Fibroblast of lung (primary cell): Measurements from ENCODE around the gene PLEKHS1. TPM values are rescaled to one million over a fixed set of nuclear protein-coding genes. Genes with fewer than 3 reads are reported as not detected.

Experiments
- DNase-seq, 2 donors: peaks; one replicate each; pipeline versions ENCODE4 v3.0.0 to v3.0.0-alpha.2; 2010; ENCODE audit warnings: low read depth in 2 of 2
- H2AFZ ChIP-seq: 2 replicates; pipeline ENCODE4 v1.5.1; 2012; ENCODE audit warnings: low read length, control low read depth, inconsistent platforms
- H3K27ac ChIP-seq: 2 replicates; pipeline ENCODE4 v1.5.1; 2011; ENCODE audit warnings: low read length, control low read depth; ENCODE audit not compliant: insufficient read depth
- H3K27me3 ChIP-seq: 2 replicates; pipeline ENCODE4 v1.5.1; 2011; ENCODE audit warnings: mild to moderate bottlenecking, low read length; ENCODE audit not compliant: control insufficient read depth, insufficient read depth
- H3K36me3 ChIP-seq: 2 replicates; pipeline ENCODE4 v1.5.1; 2011; ENCODE audit warnings: low read length; ENCODE audit not compliant: control insufficient read depth, insufficient read depth
- H3K4me1 ChIP-seq: 2 replicates; pipeline ENCODE4 v1.5.1; 2011; ENCODE audit warnings: low read length; ENCODE audit not compliant: control insufficient read depth, insufficient read depth; ENCODE audit errors: extremely low read depth
- H3K4me2 ChIP-seq: 2 replicates; pipeline ENCODE4 v1.5.1; 2011; ENCODE audit warnings: low read length, control low read depth; ENCODE audit not compliant: insufficient read depth; ENCODE audit errors: extremely low read depth
- H3K4me3 ChIP-seq, 4 experiments: fragments of 200-600 bp in 1 of 4; sonication (generic) in 1 of 4; replicated peaks in 1 of 4; 2 replicates each; pipeline ENCODE4 v1.5.1; 2011 to 2016; ENCODE audit warnings: low read length in 4 of 4, low read depth in 3 of 4, mild to moderate bottlenecking in 3 of 4, control low read depth in 2 of 4, inconsistent platforms in 1 of 4, mixed read lengths in 1 of 4; ENCODE audit not compliant: insufficient read depth in 1 of 4; ENCODE audit errors: control extremely low read depth in 1 of 4
- H3K79me2 ChIP-seq: 2 replicates; pipeline ENCODE4 v1.5.1; 2012; ENCODE audit warnings: mild to moderate bottlenecking, low read length, inconsistent platforms; ENCODE audit not compliant: control insufficient read depth, insufficient read depth
- H3K9ac ChIP-seq: 2 replicates; pipeline ENCODE4 v1.5.1; 2011; ENCODE audit warnings: mild to moderate bottlenecking, low read length, control low read depth; ENCODE audit not compliant: insufficient read depth
- H3K9me3 ChIP-seq: 2 replicates; pipeline ENCODE4 v1.5.1; 2012; ENCODE audit warnings: low read depth, low read length; ENCODE audit not compliant: control insufficient read depth, insufficient read depth
- H4K20me1 ChIP-seq: 2 replicates; pipeline ENCODE4 v1.5.1; 2011; ENCODE audit warnings: low read length; ENCODE audit not compliant: control insufficient read depth, insufficient read depth; ENCODE audit errors: extremely low read depth
- CTCF ChIP-seq, 2 donors: IDR thresholded peaks in 1 of 2; conservative IDR thresholded peaks in 1 of 2; 1 replicate in 1 of 2; 2 replicates in 1 of 2; pipeline ENCODE4 v1.5.1; 2011 to 2012; ENCODE audit warnings: low read length in 2 of 2, control low read depth in 1 of 2, inconsistent platforms in 1 of 2, low read depth in 1 of 2, mild to moderate bottlenecking in 1 of 2
- EZH2 ChIP-seq: IDR thresholded peaks from 2 replicates; pipeline ENCODE4 v1.5.1; 2012; ENCODE audit warnings: low read length, control low read depth, mild to moderate bottlenecking; ENCODE audit errors: missing control alignments
- polyA plus RNA-seq, 2 donors: library from polyadenylated mRNA; depleted of rRNA in 1 of 2; stranded (reverse) in 1 of 2; unstranded in 1 of 2; fragments of >200 nt; gene quantifications; 2 replicates each; pipeline ENCODE4 v1.2.1, GENCODE V29; 2011 to 2012; ENCODE audit warnings: missing spikeins in 1 of 2
- total RNA-seq: library from RNA; depleted of rRNA; stranded (reverse); fragments of >200 nt; gene quantifications from 2 replicates; pipeline ENCODE4 v1.2.1, GENCODE V29; 2014

The PLEKHS1 gene
- total and polyA plus RNA-seq, 2 donors (not counting 1 experiment from before 2014, with no cell fraction given), result not detected

- no peaks in the 10 kb centered on the region for H3K4me1 ChIP-seq
- no peak overlapping the region for H3K4me3 ChIP-seq
- no peak overlapping the region for H3K9ac ChIP-seq
- H4K20me1 ChIP-seq, result no peaks in the 10 kb centered on the region
- no peak overlapping the region for H3K4me2 ChIP-seq
- H3K27me3 ChIP-seq, result no peaks in the 10 kb centered on the region
- no peaks in the 10 kb centered on the region for H3K9me3 ChIP-seq
- H3K36me3 ChIP-seq, result no peaks in the 10 kb centered on the region
- DNase-seq, result no peak
- no peak overlapping the region for H3K27ac ChIP-seq
- no peak for TF ChIP-seq CTCF (conservative IDR thresholded peaks at IDR 0.05 in 1 of 2, IDR thresholded peaks at IDR 0.05 in 1 of 2; ENCODE audit: low read depth in 1 of 2, low read length in 2 of 2)
- no peak for TF ChIP-seq EZH2
- H2AFZ ChIP-seq, result no peak overlapping the region
- no peaks in the 10 kb centered on the region for H3K79me2 ChIP-seq
These were observed 24.3 kb downstream of the PLEKHS1 start for GRCh38 chr10:113775686-113776294.

GRCh38 chr10:113776553-113776952, 25.1 kb downstream of the PLEKHS1 start:
- Histone ChIP-seq H3K4me1 (no peaks in the 10 kb centered on the region), H3K9me3 (no peaks in the 10 kb centered on the region), H3K4me3 (no peak overlapping the region), H3K27ac (no peak overlapping the region), H4K20me1 (no peaks in the 10 kb centered on the region), H2AFZ (no peak overlapping the region), H3K4me2 (no peak overlapping the region), H3K27me3 (no peaks in the 10 kb centered on the region), H3K9ac (no peak overlapping the region), H3K79me2 (no peaks in the 10 kb centered on the region), H3K36me3 (no peaks in the 10 kb centered on the region)
- no peak for DNase-seq
- TF ChIP-seq CTCF (conservative IDR thresholded peaks at IDR 0.05 in 1 of 2, IDR thresholded peaks at IDR 0.05 in 1 of 2; ENCODE audit: low read depth in 1 of 2, low read length in 2 of 2) (no peak), EZH2 (no peak)

- H3K4me2 ChIP-seq, result no peak overlapping the region
- no peaks in the 10 kb centered on the region for H4K20me1 ChIP-seq
- H3K79me2 ChIP-seq, result no peaks in the 10 kb centered on the region
- no peak overlapping the region for H3K27ac ChIP-seq
- no peaks in the 10 kb centered on the region for H3K9me3 ChIP-seq
- H3K36me3 ChIP-seq, result no peaks in the 10 kb centered on the region
- H3K9ac ChIP-seq, result no peak overlapping the region
- no peak for DNase-seq
- no peaks in the 10 kb centered on the region for H3K27me3 ChIP-seq
- TF ChIP-seq EZH2 (no peak), CTCF (conservative IDR thresholded peaks at IDR 0.05 in 1 of 2, IDR thresholded peaks at IDR 0.05 in 1 of 2; ENCODE audit: low read depth in 1 of 2, low read length in 2 of 2) (no peak)
- H3K4me3 ChIP-seq, result no peak overlapping the region
- no peak overlapping the region for H2AFZ ChIP-seq
- H3K4me1 ChIP-seq, result no peaks in the 10 kb centered on the region
These were observed 29.3 kb downstream of the PLEKHS1 start for GRCh38 chr10:113780681-113781250.
